ENCODE measurements around the gene PCSK2. TPM values are rescaled to one million over a fixed set of nuclear protein-coding genes. Genes with fewer than 3 reads are reported as not detected.

PCSK2 gene
- polyA plus RNA-seq, 1 donor: 2.8 TPM

- H3K27ac ChIP-seq (ENCODE audit: low read length): no peak overlapping the region
- H3K27me3 ChIP-seq (ENCODE audit: control insufficient read depth, insufficient read depth, low read length): peaks cover 4% of the 10 kb centered on the region
- no peaks in the 10 kb centered on the region for H3K4me1 ChIP-seq (ENCODE audit: control insufficient read depth, insufficient read depth, low read length)
- no peak overlapping the region for H3K4me3 ChIP-seq (ENCODE audit: low read length)
- no CpG with 5 or more reads among the region's 1 CpG for WGBS (ENCODE audit: insufficient coverage, low lambda C conversion rate)
- no peaks in the 10 kb centered on the region for H3K9me3 ChIP-seq (ENCODE audit: control insufficient read depth, low read depth, low read length)
- DNase-seq: no peak
- no peaks in the 10 kb centered on the region for H3K36me3 ChIP-seq (ENCODE audit: control insufficient read depth, insufficient read depth, low read length)
Measured at GRCh38 chr20:17441745-17442144, 214.9 kb downstream of the PCSK2 start.

- 60% methylated on average over 1 of the region's 8 CpGs for WGBS (ENCODE audit: insufficient coverage, low lambda C conversion rate)
- Histone ChIP-seq H3K27me3 (ENCODE audit: control insufficient read depth, insufficient read depth, low read length) (peaks cover 4% of the 10 kb centered on the region), H3K9me3 (ENCODE audit: control insufficient read depth, low read depth, low read length) (no peaks in the 10 kb centered on the region), H3K4me1 (ENCODE audit: control insufficient read depth, insufficient read depth, low read length) (no peaks in the 10 kb centered on the region), H3K36me3 (ENCODE audit: control insufficient read depth, insufficient read depth, low read length) (no peaks in the 10 kb centered on the region), H3K4me3 (ENCODE audit: low read length) (no peak overlapping the region), H3K27ac (ENCODE audit: low read length) (no peak overlapping the region)
- DNase-seq: no peak
Measured at GRCh38 chr20:17442588-17442987, 215.7 kb downstream of the PCSK2 start.

GRCh38 chr20:17443131-17443858 is 216.5 kb downstream of the PCSK2 start:
- Histone ChIP-seq H3K27me3 (ENCODE audit: control insufficient read depth, insufficient read depth, low read length) (peaks cover 4% of the 10 kb centered on the region), H3K36me3 (ENCODE audit: control insufficient read depth, insufficient read depth, low read length) (no peaks in the 10 kb centered on the region), H3K4me3 (ENCODE audit: low read length) (no peak overlapping the region), H3K4me1 (ENCODE audit: control insufficient read depth, insufficient read depth, low read length) (no peaks in the 10 kb centered on the region), H3K9me3 (ENCODE audit: control insufficient read depth, low read depth, low read length) (no peaks in the 10 kb centered on the region), H3K27ac (ENCODE audit: low read length) (no peak overlapping the region)
- DNase-seq: no peak
- WGBS (ENCODE audit: insufficient coverage, low lambda C conversion rate): no CpG with 5 or more reads among the region's 11 CpGs

GRCh38 chr20:17444091-17444490 is 217.3 kb downstream of the PCSK2 start:
- no peak for DNase-seq

GRCh38 chr20:17445543-17445942 is 218.7 kb downstream of the PCSK2 start:
- WGBS (ENCODE audit: insufficient coverage, low lambda C conversion rate): no CpG with 5 or more reads among the region's 13 CpGs
- Histone ChIP-seq H3K9me3 (ENCODE audit: control insufficient read depth, low read depth, low read length) (no peaks in the 10 kb centered on the region), H3K36me3 (ENCODE audit: control insufficient read depth, insufficient read depth, low read length) (no peaks in the 10 kb centered on the region), H3K4me1 (ENCODE audit: control insufficient read depth, insufficient read depth, low read length) (no peaks in the 10 kb centered on the region), H3K27me3 (ENCODE audit: control insufficient read depth, insufficient read depth, low read length) (peaks cover 4% of the 10 kb centered on the region), H3K27ac (ENCODE audit: low read length) (no peak overlapping the region), H3K4me3 (ENCODE audit: low read length) (no peak overlapping the region)
- DNase-seq: no peak

More at GRCh38 chr20:17444091-17444490, 217.3 kb downstream of the PCSK2 start:
- H3K27me3 ChIP-seq (ENCODE audit: control insufficient read depth, insufficient read depth, low read length): peaks cover 4% of the 10 kb centered on the region
- no peaks in the 10 kb centered on the region for H3K4me1 ChIP-seq (ENCODE audit: control insufficient read depth, insufficient read depth, low read length)
- no peaks in the 10 kb centered on the region for H3K36me3 ChIP-seq (ENCODE audit: control insufficient read depth, insufficient read depth, low read length)
- H3K4me3 ChIP-seq (ENCODE audit: low read length): no peak overlapping the region
- WGBS (ENCODE audit: insufficient coverage, low lambda C conversion rate): 33% methylated on average over 1 of the region's 2 CpGs
- H3K27ac ChIP-seq (ENCODE audit: low read length): no peak overlapping the region
- no peaks in the 10 kb centered on the region for H3K9me3 ChIP-seq (ENCODE audit: control insufficient read depth, low read depth, low read length)

GRCh38 chr20:17446171-17446570 is 219.3 kb downstream of the PCSK2 start:
- no CpG with 5 or more reads among the region's 5 CpGs for WGBS (ENCODE audit: insufficient coverage, low lambda C conversion rate)
- H3K27ac ChIP-seq (ENCODE audit: low read length): no peak overlapping the region
- DNase-seq: no peak
- no peaks in the 10 kb centered on the region for H3K36me3 ChIP-seq (ENCODE audit: control insufficient read depth, insufficient read depth, low read length)
- H3K4me3 ChIP-seq (ENCODE audit: low read length): no peak overlapping the region
- H3K9me3 ChIP-seq (ENCODE audit: control insufficient read depth, low read depth, low read length): no peaks in the 10 kb centered on the region
- H3K4me1 ChIP-seq (ENCODE audit: control insufficient read depth, insufficient read depth, low read length): no peaks in the 10 kb centered on the region
- peaks cover 4% of the 10 kb centered on the region for H3K27me3 ChIP-seq (ENCODE audit: control insufficient read depth, insufficient read depth, low read length)

GRCh38 chr20:17448071-17448470 is 221.2 kb downstream of the PCSK2 start:
- H3K27ac ChIP-seq (ENCODE audit: low read length): no peak overlapping the region
- H3K4me3 ChIP-seq (ENCODE audit: low read length): no peak overlapping the region
- DNase-seq: no peak
- H3K4me1 ChIP-seq (ENCODE audit: control insufficient read depth, insufficient read depth, low read length): no peaks in the 10 kb centered on the region
- H3K36me3 ChIP-seq (ENCODE audit: control insufficient read depth, insufficient read depth, low read length): no peaks in the 10 kb centered on the region
- no CpG with 5 or more reads among the region's 2 CpGs for WGBS (ENCODE audit: insufficient coverage, low lambda C conversion rate)
- no peaks in the 10 kb centered on the region for H3K9me3 ChIP-seq (ENCODE audit: control insufficient read depth, low read depth, low read length)
- peaks cover 7% of the 10 kb centered on the region for H3K27me3 ChIP-seq (ENCODE audit: control insufficient read depth, insufficient read depth, low read length)

- DNase-seq: no peak
- Histone ChIP-seq H3K4me3 (ENCODE audit: low read length) (no peak overlapping the region), H3K27ac (ENCODE audit: low read length) (no peak overlapping the region), H3K36me3 (ENCODE audit: control insufficient read depth, insufficient read depth, low read length) (no peaks in the 10 kb centered on the region), H3K27me3 (ENCODE audit: control insufficient read depth, insufficient read depth, low read length) (peaks cover 7% of the 10 kb centered on the region), H3K4me1 (ENCODE audit: control insufficient read depth, insufficient read depth, low read length) (no peaks in the 10 kb centered on the region), H3K9me3 (ENCODE audit: control insufficient read depth, low read depth, low read length) (no peaks in the 10 kb centered on the region)
- WGBS (ENCODE audit: insufficient coverage, low lambda C conversion rate): no CpG with 5 or more reads among the region's 2 CpGs
Measured at GRCh38 chr20:17449031-17449430, 222.2 kb downstream of the PCSK2 start.

- Histone ChIP-seq H3K4me3 (ENCODE audit: low read length) (no peak overlapping the region), H3K27ac (ENCODE audit: low read length) (no peak overlapping the region), H3K4me1 (ENCODE audit: control insufficient read depth, insufficient read depth, low read length) (no peaks in the 10 kb centered on the region), H3K36me3 (ENCODE audit: control insufficient read depth, insufficient read depth, low read length) (no peaks in the 10 kb centered on the region), H3K27me3 (ENCODE audit: control insufficient read depth, insufficient read depth, low read length) (peaks cover 5% of the 10 kb centered on the region), H3K9me3 (ENCODE audit: control insufficient read depth, low read depth, low read length) (no peaks in the 10 kb centered on the region)
- no peak for DNase-seq
- no CpG with 5 or more reads among the region's 3 CpGs for WGBS (ENCODE audit: insufficient coverage, low lambda C conversion rate)
Measured at GRCh38 chr20:17452441-17452840, 225.6 kb downstream of the PCSK2 start.

GRCh38 chr20:17453592-17453991 is 226.8 kb downstream of the PCSK2 start:
- Histone ChIP-seq H3K27ac (ENCODE audit: low read length) (no peak overlapping the region), H3K9me3 (ENCODE audit: control insufficient read depth, low read depth, low read length) (no peaks in the 10 kb centered on the region), H3K4me3 (ENCODE audit: low read length) (no peak overlapping the region), H3K27me3 (ENCODE audit: control insufficient read depth, insufficient read depth, low read length) (peaks cover 5% of the 10 kb centered on the region), H3K36me3 (ENCODE audit: control insufficient read depth, insufficient read depth, low read length) (no peaks in the 10 kb centered on the region), H3K4me1 (ENCODE audit: control insufficient read depth, insufficient read depth, low read length) (no peaks in the 10 kb centered on the region)
- DNase-seq: no peak
- no CpG with 5 or more reads among the region's 22 CpGs for WGBS (ENCODE audit: insufficient coverage, low lambda C conversion rate)

GRCh38 chr20:17456279-17456678 is 229.4 kb downstream of the PCSK2 start:
- no peaks in the 10 kb centered on the region for H3K9me3 ChIP-seq (ENCODE audit: control insufficient read depth, low read depth, low read length)
- no peak for DNase-seq
- WGBS (ENCODE audit: insufficient coverage, low lambda C conversion rate): no CpG with 5 or more reads among the region's 8 CpGs
- peaks cover 5% of the 10 kb centered on the region for H3K27me3 ChIP-seq (ENCODE audit: control insufficient read depth, insufficient read depth, low read length)
- H3K4me1 ChIP-seq (ENCODE audit: control insufficient read depth, insufficient read depth, low read length): no peaks in the 10 kb centered on the region
- H3K36me3 ChIP-seq (ENCODE audit: control insufficient read depth, insufficient read depth, low read length): no peaks in the 10 kb centered on the region
- no peak overlapping the region for H3K27ac ChIP-seq (ENCODE audit: low read length)
- no peak overlapping the region for H3K4me3 ChIP-seq (ENCODE audit: low read length)

Data from large intestine (tissue), 3 donors.